Left ventricle myocardium inferior (tissue), 1 donor: Measurements from ENCODE around the gene NOP14. TPM values are rescaled to one million over a fixed set of nuclear protein-coding genes. Genes with fewer than 3 reads are reported as not detected.
"Not testable (repeated sequence)": the region's sequence is repeated elsewhere in the genome, so short reads cannot be mapped to it uniquely, and the experiment has no call there.

Experiments
- DNase-seq: peaks from one replicate; pipeline ENCODE4 v3.0.0-alpha.2; 2020
- H3K27ac ChIP-seq: fragments of 200-600 bp; replicated peaks from 2 replicates; pipeline ENCODE4 v1.8.0; 2021
- H3K27me3 ChIP-seq: fragments of 200-600 bp; 2 replicates; pipeline ENCODE4 v1.8.0; 2021; ENCODE audit warnings: low read depth
- H3K36me3 ChIP-seq: fragments of 200-600 bp; 2 replicates; pipeline ENCODE4 v1.8.0; 2021
- H3K4me1 ChIP-seq: fragments of 200-600 bp; 2 replicates; pipeline ENCODE4 v1.8.0; 2021
- H3K4me3 ChIP-seq: fragments of 200-600 bp; 2 replicates; pipeline ENCODE4 v1.8.0; 2021; ENCODE audit warnings: mild to moderate bottlenecking, moderate library complexity
- H3K9me3 ChIP-seq: fragments of 200-600 bp; replicated peaks from 2 replicates; pipeline ENCODE4 v1.8.0; 2021
- intact Hi-C: fragments of 100-400 bp; cut with micrococcal nuclease; formaldehyde crosslinking; loops from one replicate; pipeline ENCODE4 v1.11.0; 2022
- total RNA-seq: library from RNA; stranded (reverse); fragmentation: NEBNext Ultra II Directional; extraction: Animal tissue kit (Norgen Biotek cat#: 25700); gene quantifications from one replicate; pipeline ENCODE4 v1.2.1, GENCODE V29; 2021
- TF ChIP-seq, protein P1 (sequence below): fragments of 200-600 bp; IDR thresholded peaks from 2 replicates; pipeline ENCODE4 v1.8.0; 2021; ENCODE audit warnings: antibody characterized with exemption, mild to moderate bottlenecking, borderline replicate concordance
- donor health status: DM: no; HTN: yes; CAD: no; lungs with severe emphysema.

The NOP14 gene
- total RNA-seq, 1 donor from 2014 or later = 17.4 TPM

DNA sequence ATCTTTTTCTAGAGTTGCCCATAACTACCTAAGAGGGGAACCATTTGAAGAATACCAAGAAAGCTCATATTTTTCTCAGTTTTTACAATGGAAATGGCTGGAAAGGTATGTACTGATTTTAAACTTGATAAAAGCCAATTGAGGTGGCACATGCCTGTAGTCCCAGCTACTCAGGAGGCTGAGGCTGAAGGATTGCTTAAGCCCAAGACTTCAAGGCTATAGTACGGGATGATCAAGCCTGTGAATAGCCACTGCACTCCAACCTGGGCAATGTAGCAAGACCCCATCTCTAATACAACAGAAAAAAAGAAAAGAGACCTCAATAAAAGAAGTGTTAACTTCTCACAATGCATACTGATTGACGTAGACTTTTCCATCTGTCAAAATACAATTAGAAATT, 44.5 kb upstream of the NOP14 start:
- TF ChIP-seq, protein P1, sequence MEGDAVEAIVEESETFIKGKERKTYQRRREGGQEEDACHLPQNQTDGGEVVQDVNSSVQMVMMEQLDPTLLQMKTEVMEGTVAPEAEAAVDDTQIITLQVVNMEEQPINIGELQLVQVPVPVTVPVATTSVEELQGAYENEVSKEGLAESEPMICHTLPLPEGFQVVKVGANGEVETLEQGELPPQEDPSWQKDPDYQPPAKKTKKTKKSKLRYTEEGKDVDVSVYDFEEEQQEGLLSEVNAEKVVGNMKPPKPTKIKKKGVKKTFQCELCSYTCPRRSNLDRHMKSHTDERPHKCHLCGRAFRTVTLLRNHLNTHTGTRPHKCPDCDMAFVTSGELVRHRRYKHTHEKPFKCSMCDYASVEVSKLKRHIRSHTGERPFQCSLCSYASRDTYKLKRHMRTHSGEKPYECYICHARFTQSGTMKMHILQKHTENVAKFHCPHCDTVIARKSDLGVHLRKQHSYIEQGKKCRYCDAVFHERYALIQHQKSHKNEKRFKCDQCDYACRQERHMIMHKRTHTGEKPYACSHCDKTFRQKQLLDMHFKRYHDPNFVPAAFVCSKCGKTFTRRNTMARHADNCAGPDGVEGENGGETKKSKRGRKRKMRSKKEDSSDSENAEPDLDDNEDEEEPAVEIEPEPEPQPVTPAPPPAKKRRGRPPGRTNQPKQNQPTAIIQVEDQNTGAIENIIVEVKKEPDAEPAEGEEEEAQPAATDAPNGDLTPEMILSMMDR = no peak
- intact Hi-C loops = no loop called here
- no peak for DNase-seq

DNA sequence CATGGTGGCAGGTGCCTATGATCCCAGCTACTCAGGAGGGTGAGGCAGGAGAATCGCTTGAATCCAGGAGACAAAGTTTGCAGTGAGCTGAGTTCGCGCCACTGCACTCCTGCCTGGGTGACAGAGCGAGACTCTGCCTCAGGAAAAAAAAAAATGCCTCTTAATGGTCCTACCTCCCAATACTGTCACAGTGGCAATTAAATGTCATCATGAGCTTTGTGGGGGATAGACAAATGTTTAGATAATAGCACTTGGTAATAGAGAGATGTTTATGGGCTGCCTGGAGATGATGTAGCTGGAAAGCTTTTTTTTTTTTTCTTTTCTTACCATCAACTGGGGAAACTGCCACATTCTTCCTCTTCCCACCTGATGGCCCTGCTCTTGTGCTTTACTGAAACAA, 33.2 kb upstream of the NOP14 start:
- Histone ChIP-seq H3K4me3 (no peak overlapping the region), H3K27ac (no peak overlapping the region), H3K27me3 (no peaks in the 10 kb centered on the region), H3K4me1 (no peaks in the 10 kb centered on the region), H3K9me3 (no peaks in the 10 kb centered on the region), H3K36me3 (no peaks in the 10 kb centered on the region)
- TF ChIP-seq, protein P1 = no peak
- intact Hi-C loops = no loop called here
- no peak for DNase-seq

More for the DNA sequence above, 44.5 kb upstream of the NOP14 start:
- H3K9me3 ChIP-seq = no peaks in the 10 kb centered on the region
- no peak overlapping the region for H3K27ac ChIP-seq
- no peaks in the 10 kb centered on the region for H3K36me3 ChIP-seq
- no peak overlapping the region for H3K4me3 ChIP-seq
- H3K27me3 ChIP-seq = no peaks in the 10 kb centered on the region
- no peaks in the 10 kb centered on the region for H3K4me1 ChIP-seq

DNA sequence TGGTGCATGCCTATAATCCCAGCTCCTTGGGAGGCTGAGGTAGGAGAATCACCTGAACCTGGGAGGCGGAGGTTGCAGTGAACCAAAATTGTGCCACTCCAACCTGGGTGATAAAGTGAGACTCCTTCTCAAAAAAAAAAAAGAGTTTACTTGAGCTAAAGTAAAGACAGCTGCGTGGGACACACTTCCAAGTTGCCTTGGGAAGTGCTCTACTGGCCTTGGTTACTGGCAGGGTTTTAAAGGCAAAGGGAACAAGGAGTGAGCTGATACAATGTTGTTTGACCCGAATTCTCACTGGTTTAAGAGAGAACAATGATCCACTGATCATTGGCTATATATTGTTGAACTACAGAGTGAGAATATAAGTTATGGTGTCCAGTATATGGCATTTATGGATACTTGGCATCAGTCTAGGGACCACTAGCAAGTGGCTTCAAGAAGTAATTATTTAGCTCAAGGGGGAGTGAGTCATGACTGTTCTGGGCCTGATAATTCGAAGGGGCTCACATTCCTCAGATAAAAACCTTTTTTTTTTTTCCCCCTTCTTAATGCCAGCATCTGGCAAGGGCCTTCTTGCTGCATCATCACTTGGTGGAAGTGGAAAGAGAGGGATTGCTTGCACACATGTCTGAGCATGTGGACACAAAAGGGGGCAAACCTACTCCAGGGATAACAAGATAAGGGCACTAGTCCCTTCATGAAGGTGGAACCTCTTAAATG, 32.5 kb upstream of the NOP14 start:
- H3K27ac ChIP-seq = no peak overlapping the region
- no peaks in the 10 kb centered on the region for H3K36me3 ChIP-seq
- H3K9me3 ChIP-seq = no peaks in the 10 kb centered on the region
- H3K4me3 ChIP-seq = no peak overlapping the region
- TF ChIP-seq, protein P1 = no peak
- no peak for DNase-seq
- no peaks in the 10 kb centered on the region for H3K4me1 ChIP-seq
- no peaks in the 10 kb centered on the region for H3K27me3 ChIP-seq
- intact Hi-C loops = no loop called here

DNA sequence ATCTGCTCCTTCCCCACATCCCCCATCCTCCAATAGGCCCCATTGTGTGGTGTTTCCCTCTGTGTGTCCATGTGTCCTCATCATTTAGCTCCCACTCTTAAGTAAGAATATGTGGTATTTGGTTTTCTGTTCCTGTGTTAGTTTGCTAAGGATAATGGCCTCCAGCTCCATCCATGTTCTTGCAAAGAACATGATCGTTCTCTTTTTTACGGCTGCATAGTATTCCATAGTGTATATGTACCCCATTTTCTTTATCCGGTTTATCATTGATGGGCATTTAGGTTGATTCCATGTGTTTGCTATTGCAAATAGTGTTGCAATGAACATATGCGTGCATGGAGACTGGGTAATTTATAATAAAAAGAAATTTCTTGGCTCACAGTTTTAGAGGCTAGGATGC, 31.7 kb upstream of the NOP14 start:
- no peak for DNase-seq
- H3K9me3 ChIP-seq = no peaks in the 10 kb centered on the region
- intact Hi-C loops = no loop called here
- H3K4me1 ChIP-seq = no peaks in the 10 kb centered on the region
- TF ChIP-seq, protein P1 = no peak
- H3K27me3 ChIP-seq = no peaks in the 10 kb centered on the region
- H3K4me3 ChIP-seq = no peak overlapping the region
- no peak overlapping the region for H3K27ac ChIP-seq
- no peaks in the 10 kb centered on the region for H3K36me3 ChIP-seq

DNA sequence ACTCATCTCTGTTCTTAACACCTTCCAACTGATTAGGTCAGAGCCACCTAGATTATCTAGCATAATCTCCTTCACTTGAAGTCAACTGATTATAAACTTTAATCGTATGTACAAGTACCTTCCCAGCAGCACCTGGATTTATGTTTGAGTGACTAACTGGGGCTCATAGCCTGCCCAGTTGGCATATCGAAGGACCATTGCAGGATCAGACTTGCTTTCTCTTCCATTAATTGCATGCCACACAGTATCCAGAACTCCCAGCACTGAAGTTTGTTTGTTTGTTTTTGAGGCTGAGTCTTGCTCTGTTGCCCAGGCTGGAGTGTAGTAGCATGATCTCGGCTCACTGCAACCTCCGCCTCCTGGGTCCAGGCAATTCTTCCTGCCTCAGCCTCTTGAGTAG, 28.0 kb upstream of the NOP14 start:
- Histone ChIP-seq H3K36me3 (peaks cover 4% of the 10 kb centered on the region), H3K4me1 (no peaks in the 10 kb centered on the region), H3K9me3 (no peaks in the 10 kb centered on the region), H3K27ac (no peak overlapping the region), H3K27me3 (no peaks in the 10 kb centered on the region), H3K4me3 (no peak overlapping the region)
- DNase-seq = no peak
- TF ChIP-seq, protein P1 = no peak
- intact Hi-C loops = no loop called here

DNA sequence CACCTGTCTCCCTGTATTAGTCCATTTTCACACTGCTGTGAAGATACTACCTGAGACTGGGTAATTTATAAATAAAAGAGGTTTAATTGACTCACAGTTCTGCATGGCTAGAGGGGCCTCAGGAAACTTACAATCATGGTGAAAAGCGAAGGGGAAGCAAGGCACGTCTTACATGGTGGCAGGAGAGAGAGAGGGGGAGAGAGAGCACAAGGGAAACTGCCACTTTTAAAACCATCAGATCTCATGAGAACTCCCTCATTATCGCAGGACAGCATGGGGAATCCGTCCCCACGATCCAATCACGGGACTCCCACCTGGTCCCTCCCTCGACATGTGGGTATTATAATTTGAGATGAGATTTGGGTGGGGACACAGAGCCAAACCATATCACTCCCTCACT, 20.5 kb upstream of the NOP14 start:
- DNase-seq, H3K27me3 ChIP-seq, intact Hi-C loops, H3K4me3 ChIP-seq, H3K4me1 ChIP-seq, H3K27ac ChIP-seq: not testable (repeated sequence)
- Histone ChIP-seq H3K9me3 (peaks cover 13% of the 10 kb centered on the region), H3K36me3 (peaks cover 11% of the 10 kb centered on the region)
